C4-2B (cell line): ENCODE measurements around the gene RELB.

Source experiments
- ZFX ChIP-seq: fragments of 450-650 bp; IDR thresholded peaks from 2 replicates; pipeline ENCODE4 v1.6.1; 2017
- TF ChIP-seq, protein P1 (sequence below): fragments of 450-650 bp; conservative IDR thresholded peaks from 2 replicates; pipeline ENCODE4 v1.5.1; 2017; ENCODE audit warnings: mild to moderate bottlenecking

DNA sequence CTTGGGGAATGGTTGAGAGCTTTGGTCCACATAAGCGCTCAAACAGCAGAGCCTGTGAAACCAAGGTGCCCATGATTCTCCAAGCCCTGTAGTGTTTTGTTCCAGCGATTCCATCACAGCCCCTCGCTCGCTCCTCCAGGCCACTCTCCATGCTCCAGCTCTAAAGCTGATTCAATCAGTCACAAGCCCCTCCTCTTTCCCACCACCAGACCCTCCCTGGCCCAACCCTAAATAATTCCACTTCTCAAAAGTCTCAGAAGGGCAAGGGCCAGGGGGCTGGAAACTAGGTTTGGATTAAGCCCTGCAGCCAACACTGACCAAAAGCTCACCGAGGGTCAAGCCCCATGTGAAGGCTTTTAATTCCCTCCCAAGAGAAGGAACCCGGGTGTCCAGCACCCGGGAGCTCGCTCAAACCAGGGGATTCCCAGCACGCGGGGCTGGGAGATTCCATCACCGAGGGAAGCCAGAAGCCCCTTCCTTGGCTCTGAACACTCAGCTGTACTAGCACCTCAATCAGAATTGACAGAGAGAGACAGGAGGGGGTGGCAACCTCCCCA, 73.6 kb downstream of the RELB start:
- TF ChIP-seq, protein P1, sequence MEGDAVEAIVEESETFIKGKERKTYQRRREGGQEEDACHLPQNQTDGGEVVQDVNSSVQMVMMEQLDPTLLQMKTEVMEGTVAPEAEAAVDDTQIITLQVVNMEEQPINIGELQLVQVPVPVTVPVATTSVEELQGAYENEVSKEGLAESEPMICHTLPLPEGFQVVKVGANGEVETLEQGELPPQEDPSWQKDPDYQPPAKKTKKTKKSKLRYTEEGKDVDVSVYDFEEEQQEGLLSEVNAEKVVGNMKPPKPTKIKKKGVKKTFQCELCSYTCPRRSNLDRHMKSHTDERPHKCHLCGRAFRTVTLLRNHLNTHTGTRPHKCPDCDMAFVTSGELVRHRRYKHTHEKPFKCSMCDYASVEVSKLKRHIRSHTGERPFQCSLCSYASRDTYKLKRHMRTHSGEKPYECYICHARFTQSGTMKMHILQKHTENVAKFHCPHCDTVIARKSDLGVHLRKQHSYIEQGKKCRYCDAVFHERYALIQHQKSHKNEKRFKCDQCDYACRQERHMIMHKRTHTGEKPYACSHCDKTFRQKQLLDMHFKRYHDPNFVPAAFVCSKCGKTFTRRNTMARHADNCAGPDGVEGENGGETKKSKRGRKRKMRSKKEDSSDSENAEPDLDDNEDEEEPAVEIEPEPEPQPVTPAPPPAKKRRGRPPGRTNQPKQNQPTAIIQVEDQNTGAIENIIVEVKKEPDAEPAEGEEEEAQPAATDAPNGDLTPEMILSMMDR, result no peak
- TF ChIP-seq ZFX, result no peak
